Gastrocnemius medialis (tissue), 4 donors: ENCODE measurements around the gene INSYN2A.

Source experiments
- POLR2A ChIP-seq, 2 donors: fragments of 450-650 bp; IDR thresholded peaks; one replicate each; pipeline ENCODE4 v1.6.1; 2017; ENCODE audit warnings: antibody characterized with exemption in 2 of 2, mild to moderate bottlenecking in 2 of 2, moderate library complexity in 2 of 2
- TF ChIP-seq, protein P1 (sequence below), 5 experiments: fragments of 450-650 bp in 3 of 5; fragments of 200-600 bp in 2 of 5; sonication (generic) in 2 of 5; IDR thresholded peaks in 4 of 5; conservative IDR thresholded peaks in 1 of 5; 1 replicate in 4 of 5; 2 replicates in 1 of 5; pipeline ENCODE4 v1.5.1; 2016 to 2019; ENCODE audit warnings: antibody characterized with exemption in 5 of 5, mild to moderate bottlenecking in 3 of 5, moderate library complexity in 3 of 5

DNA sequence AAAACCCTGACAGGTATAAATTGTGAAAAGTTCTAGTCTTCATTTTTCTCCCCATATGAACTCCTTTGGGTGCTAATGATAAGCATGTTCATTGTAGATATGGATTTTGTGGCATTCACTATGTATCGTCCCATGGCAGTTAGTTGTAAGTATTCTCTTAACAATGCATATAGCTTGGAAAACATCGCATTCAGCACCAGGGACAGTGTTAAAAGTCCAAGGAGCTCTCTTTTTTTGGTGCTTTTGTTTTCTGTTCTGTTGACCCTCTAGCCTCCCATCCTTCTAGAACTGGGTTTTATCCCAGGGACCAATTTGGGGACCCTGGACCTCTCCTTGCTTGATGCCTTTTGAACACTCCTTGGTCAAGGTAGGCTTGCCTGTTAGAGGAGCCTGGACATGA lies 37.7 kb downstream of the INSYN2A start:
- TF ChIP-seq, protein P1, sequence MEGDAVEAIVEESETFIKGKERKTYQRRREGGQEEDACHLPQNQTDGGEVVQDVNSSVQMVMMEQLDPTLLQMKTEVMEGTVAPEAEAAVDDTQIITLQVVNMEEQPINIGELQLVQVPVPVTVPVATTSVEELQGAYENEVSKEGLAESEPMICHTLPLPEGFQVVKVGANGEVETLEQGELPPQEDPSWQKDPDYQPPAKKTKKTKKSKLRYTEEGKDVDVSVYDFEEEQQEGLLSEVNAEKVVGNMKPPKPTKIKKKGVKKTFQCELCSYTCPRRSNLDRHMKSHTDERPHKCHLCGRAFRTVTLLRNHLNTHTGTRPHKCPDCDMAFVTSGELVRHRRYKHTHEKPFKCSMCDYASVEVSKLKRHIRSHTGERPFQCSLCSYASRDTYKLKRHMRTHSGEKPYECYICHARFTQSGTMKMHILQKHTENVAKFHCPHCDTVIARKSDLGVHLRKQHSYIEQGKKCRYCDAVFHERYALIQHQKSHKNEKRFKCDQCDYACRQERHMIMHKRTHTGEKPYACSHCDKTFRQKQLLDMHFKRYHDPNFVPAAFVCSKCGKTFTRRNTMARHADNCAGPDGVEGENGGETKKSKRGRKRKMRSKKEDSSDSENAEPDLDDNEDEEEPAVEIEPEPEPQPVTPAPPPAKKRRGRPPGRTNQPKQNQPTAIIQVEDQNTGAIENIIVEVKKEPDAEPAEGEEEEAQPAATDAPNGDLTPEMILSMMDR (IDR thresholded peaks at IDR 0.05 in 4 of 5, conservative IDR thresholded peaks at IDR 0.05 in 1 of 5): no peak
- no peak for TF ChIP-seq POLR2A (IDR thresholded peaks at IDR 0.05)
